Gastrocnemius medialis (tissue), 4 donors: ENCODE results near the gene CLCN3. TPM values are rescaled to one million over a fixed set of nuclear protein-coding genes. Genes with fewer than 3 reads are reported as not detected.

ENCODE experiments used
- ATAC-seq, 2 donors: fragments of 150-250 bp; one replicate each; pipeline ENCODE4 v1.9.1; 2016
- DNase-seq, 2 donors: peaks; one replicate each; pipeline ENCODE4 v3.0.0-alpha.2; 2019
- H3K27ac ChIP-seq, 4 donors: fragments of 200-600 bp; sonication (generic); 1 replicate in 1 of 4; 2 replicates in 3 of 4; pipeline ENCODE4 v1.5.1; 2016 to 2018; ENCODE audit warnings: mild to moderate bottlenecking in 2 of 4, moderate library complexity in 1 of 4
- H3K27me3 ChIP-seq, 3 donors: fragments of 200-600 bp; sonication (generic) in 2 of 3; 1 replicate in 1 of 3; 2 replicates in 2 of 3; pipeline versions ENCODE4 v1.5.1 to v1.6.0; 2016 to 2019; ENCODE audit warnings: mild to moderate bottlenecking in 1 of 3, moderate library complexity in 1 of 3
- H3K36me3 ChIP-seq, 2 donors: fragments of 200-600 bp; sonication (generic) in 1 of 2; one replicate each; pipeline ENCODE4 v1.5.1; 2017 to 2018
- H3K4me1 ChIP-seq, 2 donors: fragments of 200-600 bp; sonication (generic) in 1 of 2; one replicate each; pipeline ENCODE4 v1.5.1; 2016 to 2017; ENCODE audit warnings: mild to moderate bottlenecking in 2 of 2
- H3K4me3 ChIP-seq, 4 donors: fragments of 200-600 bp; sonication (generic) in 3 of 4; 1 replicate in 1 of 4; 2 replicates in 3 of 4; pipeline ENCODE4 v1.5.1; 2016 to 2019; ENCODE audit warnings: mild to moderate bottlenecking in 2 of 4
- H3K9me3 ChIP-seq, 3 donors: fragments of 200-600 bp; sonication (generic) in 2 of 3; 1 replicate in 1 of 3; 2 replicates in 2 of 3; pipeline ENCODE4 v1.5.1; 2016 to 2019
- CTCF ChIP-seq, 5 experiments: fragments of 450-650 bp in 3 of 5; fragments of 200-600 bp in 2 of 5; sonication (generic) in 2 of 5; IDR thresholded peaks in 4 of 5; conservative IDR thresholded peaks in 1 of 5; 1 replicate in 4 of 5; 2 replicates in 1 of 5; pipeline ENCODE4 v1.5.1; 2016 to 2019; ENCODE audit warnings: antibody characterized with exemption in 5 of 5, mild to moderate bottlenecking in 3 of 5, moderate library complexity in 3 of 5
- POLR2A ChIP-seq, 2 donors: fragments of 450-650 bp; IDR thresholded peaks; one replicate each; pipeline ENCODE4 v1.6.1; 2017; ENCODE audit warnings: antibody characterized with exemption in 2 of 2, mild to moderate bottlenecking in 2 of 2, moderate library complexity in 2 of 2
- in situ Hi-C, 4 donors: fragments of 200-750 bp; cut with MboI; loops; one replicate each; pipeline versions ENCODE4 v1.15.0 to v1.8.0; 2017; ENCODE audit warnings: low sequenced_read_pairs in 4 of 4
- intact Hi-C: fragments of 100-400 bp; cut with DNase I; formaldehyde crosslinking; loops from one replicate; pipeline ENCODE4 v1.15.1; 2023; ENCODE audit warnings: low total_unique reads
- total RNA-seq, 4 donors: library from RNA; depleted of rRNA; stranded (reverse); fragments of >200 nt; gene quantifications; one replicate each; pipeline versions ENCODE4 v1.1.0 to v1.2.3, GENCODE V29; 2016

CLCN3 gene
- total RNA-seq, 4 donors from 2014 or later, result 18.7 to 24.8 (median 20.5) TPM

- Histone ChIP-seq H3K36me3 (no peaks in the 10 kb centered on the region), H3K27ac (no peak overlapping the region), H3K4me3 (no peak overlapping the region), H3K9me3 (no peaks in the 10 kb centered on the region), H3K27me3 (no peaks in the 10 kb centered on the region), H3K4me1 (peaks cover 32 to 33% of the 10 kb centered on the region in 2 donors)
- no peak for DNase-seq
- no peak for ATAC-seq
- TF ChIP-seq CTCF (IDR thresholded peaks at IDR 0.05 in 4 of 5, conservative IDR thresholded peaks at IDR 0.05 in 1 of 5), result no peak
- no peak for TF ChIP-seq POLR2A (IDR thresholded peaks at IDR 0.05)
- in situ Hi-C loops (loop anchor here in 1 of 4 donors (10.0 kb wide), 1 partner anchor 128 kb away; the partner anchor contains the start of gene HPF1), intact Hi-C loops (no loop called here)
Observed at GRCh38 chr4:169626331-169627282, 6.2 kb downstream of the CLCN3 start.

- Histone ChIP-seq H3K4me1 (peaks cover 25 to 27% of the 10 kb centered on the region in 2 donors), H3K27me3 (no peaks in the 10 kb centered on the region), H3K36me3 (no peaks in the 10 kb centered on the region), H3K27ac (no peak overlapping the region), H3K9me3 (no peaks in the 10 kb centered on the region), H3K4me3 (no peak overlapping the region)
- ATAC-seq, result no peak
- in situ Hi-C loops (loop anchor here in 1 of 4 donors (10.0 kb wide), 1 partner anchor 127 kb away; the partner anchor contains the start of gene HPF1), intact Hi-C loops (no loop called here)
- TF ChIP-seq CTCF (IDR thresholded peaks at IDR 0.05 in 4 of 5, conservative IDR thresholded peaks at IDR 0.05 in 1 of 5) (no peak), POLR2A (IDR thresholded peaks at IDR 0.05) (no peak)
- DNase-seq, result no peak
Observed at GRCh38 chr4:169627307-169627706, 6.9 kb downstream of the CLCN3 start.

GRCh38 chr4:169628579-169628978 is 8.2 kb downstream of the CLCN3 start:
- in situ Hi-C loops (loop anchor here in 1 of 4 donors (10.0 kb wide), 1 partner anchor 126 kb away; the partner anchor contains the start of gene HPF1), intact Hi-C loops (no loop called here)
- no peak for ATAC-seq
- peaks cover 18 to 24% of the 10 kb centered on the region in 2 donors for H3K4me1 ChIP-seq
- no peak for TF ChIP-seq CTCF (IDR thresholded peaks at IDR 0.05 in 4 of 5, conservative IDR thresholded peaks at IDR 0.05 in 1 of 5)
- TF ChIP-seq POLR2A (IDR thresholded peaks at IDR 0.05), result no peak
- no peaks in the 10 kb centered on the region for H3K27me3 ChIP-seq
- DNase-seq, result no peak
- no peak overlapping the region for H3K27ac ChIP-seq
- H3K36me3 ChIP-seq, result no peaks in the 10 kb centered on the region
- no peak overlapping the region for H3K4me3 ChIP-seq
- no peaks in the 10 kb centered on the region for H3K9me3 ChIP-seq

- no peaks in the 10 kb centered on the region for H3K9me3 ChIP-seq
- in situ Hi-C loops, result no loop called here
- H3K4me3 ChIP-seq, result no peak overlapping the region
- ATAC-seq, result no peak
- no peak for DNase-seq
- peaks cover 22 to 24% of the 10 kb centered on the region in 2 donors for H3K4me1 ChIP-seq
- no peaks in the 10 kb centered on the region for H3K27me3 ChIP-seq
- H3K27ac ChIP-seq, result no peak overlapping the region
- intact Hi-C loops, result no loop called here
- TF ChIP-seq POLR2A (IDR thresholded peaks at IDR 0.05) (no peak), CTCF (IDR thresholded peaks at IDR 0.05 in 4 of 5, conservative IDR thresholded peaks at IDR 0.05 in 1 of 5) (no peak)
- H3K36me3 ChIP-seq, result no peaks in the 10 kb centered on the region
Observed at GRCh38 chr4:169630069-169630468, 9.7 kb downstream of the CLCN3 start.
